Sigmoid colon (tissue), 7 donors: Measurements from ENCODE around the gene F10. TPM values are rescaled to one million over a fixed set of nuclear protein-coding genes. Genes with fewer than 3 reads are reported as not detected.

Experiments
- DNase-seq: peaks from one replicate; pipeline ENCODE4 v3.0.0-alpha.2; 2019
- H3K27ac ChIP-seq, 4 donors: fragments of 200-600 bp; sonication (generic); one replicate each; pipeline ENCODE4 v1.5.1; 2016 to 2019; ENCODE audit warnings: mild to moderate bottlenecking in 1 of 4
- H3K27me3 ChIP-seq, 3 donors: fragments of 200-600 bp; sonication (generic); one replicate each; pipeline ENCODE4 v1.5.1; 2019; ENCODE audit warnings: mild to moderate bottlenecking in 1 of 3
- H3K36me3 ChIP-seq, 4 donors: fragments of 200-600 bp; sonication (generic); one replicate each; pipeline ENCODE4 v1.5.1; 2016 to 2019
- H3K4me1 ChIP-seq, 4 donors: fragments of 200-600 bp; sonication (generic); one replicate each; pipeline ENCODE4 v1.5.1; 2017 to 2019
- H3K4me3 ChIP-seq, 4 donors: fragments of 200-600 bp; sonication (generic); one replicate each; pipeline ENCODE4 v1.5.1; 2017 to 2019; ENCODE audit warnings: mild to moderate bottlenecking in 2 of 4, moderate library complexity in 1 of 4
- H3K9me3 ChIP-seq, 4 donors: fragments of 200-600 bp in 3 of 4; sonication (generic) in 3 of 4; one replicate each; pipeline versions ENCODE4 v1.5.1 to v1.6.1; 2013 to 2019
- CTCF ChIP-seq, 4 experiments: fragments of 450-650 bp in 3 of 4; fragments of 200-600 bp in 1 of 4; IDR thresholded peaks; one replicate each; pipeline ENCODE4 v1.5.1; 2016 to 2019; ENCODE audit warnings: antibody characterized with exemption in 4 of 4, mild to moderate bottlenecking in 3 of 4, moderate library complexity in 2 of 4
- EP300 ChIP-seq, 4 donors: sonication (generic); formaldehyde crosslinking; IDR thresholded peaks; one replicate each; pipeline ENCODE4 v1.6.1; 2017; ENCODE audit warnings: antibody characterized with exemption in 4 of 4
- POLR2A ChIP-seq, 2 donors: fragments of 450-650 bp; IDR thresholded peaks; one replicate each; pipeline ENCODE4 v1.6.1; 2016; ENCODE audit warnings: antibody characterized with exemption in 2 of 2, mild to moderate bottlenecking in 2 of 2, moderate library complexity in 2 of 2
- POLR2AphosphoS5 ChIP-seq, 4 donors: sonication (generic); formaldehyde crosslinking; IDR thresholded peaks; one replicate each; pipeline ENCODE4 v1.6.1; 2017; ENCODE audit warnings: antibody characterized with exemption in 4 of 4
- WGBS, 2 donors: extraction: QIAGEN DNeasy Blood & Tissue Kit; methylation state at CpG; one replicate each; pipeline ENCODE4 v1.1.7; 2013; 5-methylcytosine and 5-hydroxymethylcytosine counted together
- intact Hi-C: fragments of 100-400 bp; cut with DNase I; formaldehyde crosslinking; loops from one replicate; pipeline ENCODE4 v1.15.1; 2023
- polyA plus RNA-seq, 3 donors: library from polyadenylated mRNA; stranded (reverse); fragments of 200-250 nt; gene quantifications; one replicate each; pipeline ENCODE4 v1.2.3, GENCODE V29; 2013
- total RNA-seq, 4 donors: library from RNA; depleted of rRNA; stranded (reverse); fragments of >200 nt; gene quantifications; one replicate each; pipeline ENCODE4 v1.1.0, GENCODE V29; 2016
- donor health status: healthy with polysubstance abuse.
- donor health status: Bipolar disorder and iron deficiency.
- donor health status: healthy.

Gene F10
- total and polyA plus RNA-seq, 7 donors: 2.4 to 10.0 (median 4.9) TPM; not detected in 1

GRCh38 chr13:113090415-113090770, 32.2 kb upstream of the F10 start:
- Histone ChIP-seq H3K27ac (no peak overlapping the region), H3K4me3 (no peak overlapping the region), H3K36me3 (no peaks in the 10 kb centered on the region), H3K4me1 (no peaks in the 10 kb centered on the region), H3K9me3 (no peaks in the 10 kb centered on the region), H3K27me3 (peaks cover 0 to 19% (median 0%) of the 10 kb centered on the region in 3 donors)
- TF ChIP-seq CTCF (IDR thresholded peaks at IDR 0.05): no peak
- no peak for TF ChIP-seq POLR2A (IDR thresholded peaks at IDR 0.05)
- no peak for TF ChIP-seq EP300 (IDR thresholded peaks at IDR 0.05)
- TF ChIP-seq POLR2AphosphoS5 (IDR thresholded peaks at IDR 0.05): no peak
- intact Hi-C loops: no loop called here
- 93 to 94% methylated on average over 13 of the region's 13 CpGs for WGBS, 2 donors
- DNase-seq: peak; percentile 50

GRCh38 chr13:113090806-113091205, 31.8 kb upstream of the F10 start:
- Histone ChIP-seq H3K4me3 (no peak overlapping the region), H3K4me1 (no peaks in the 10 kb centered on the region), H3K27me3 (peaks cover 0 to 20% (median 0%) of the 10 kb centered on the region in 3 donors), H3K36me3 (no peaks in the 10 kb centered on the region), H3K9me3 (no peaks in the 10 kb centered on the region), H3K27ac (no peak overlapping the region)
- intact Hi-C loops: no loop called here
- TF ChIP-seq CTCF (IDR thresholded peaks at IDR 0.05) (no peak), POLR2A (IDR thresholded peaks at IDR 0.05) (no peak), EP300 (IDR thresholded peaks at IDR 0.05) (no peak), POLR2AphosphoS5 (IDR thresholded peaks at IDR 0.05) (no peak)
- peak; percentile 37 for DNase-seq
- 93 to 95% methylated on average over 24 of the region's 24 CpGs for whole genome bisulfite sequencing, 2 donors

- Histone ChIP-seq H3K9me3 (no peaks in the 10 kb centered on the region), H3K4me1 (no peaks in the 10 kb centered on the region), H3K4me3 (no peak overlapping the region), H3K27ac (no peak overlapping the region), H3K36me3 (no peaks in the 10 kb centered on the region), H3K27me3 (peaks cover 0 to 24% (median 1%) of the 10 kb centered on the region in 3 donors)
- 89 to 90% methylated on average over 30 of the region's 30 CpGs for WGBS, 2 donors
- peak; percentile 48 for DNase-seq
- no peak for TF ChIP-seq CTCF (IDR thresholded peaks at IDR 0.05)
- no peak for TF ChIP-seq POLR2A (IDR thresholded peaks at IDR 0.05)
- TF ChIP-seq POLR2AphosphoS5 (IDR thresholded peaks at IDR 0.05): no peak
- TF ChIP-seq EP300 (IDR thresholded peaks at IDR 0.05): no peak
- intact Hi-C loops: no loop called here
Observed at GRCh38 chr13:113091211-113091771, 31.3 kb upstream of the F10 start.

- intact Hi-C loops: no loop called here
- DNase-seq: no peak
- no peak for TF ChIP-seq POLR2A (IDR thresholded peaks at IDR 0.05)
- no peak for TF ChIP-seq CTCF (IDR thresholded peaks at IDR 0.05)
- TF ChIP-seq EP300 (IDR thresholded peaks at IDR 0.05): no peak
- no peak for TF ChIP-seq POLR2AphosphoS5 (IDR thresholded peaks at IDR 0.05)
- Histone ChIP-seq H3K27me3 (peaks cover 0 to 28% (median 10%) of the 10 kb centered on the region in 3 donors), H3K4me3 (no peak overlapping the region), H3K27ac (no peak overlapping the region), H3K4me1 (no peaks in the 10 kb centered on the region), H3K9me3 (no peaks in the 10 kb centered on the region), H3K36me3 (no peaks in the 10 kb centered on the region)
- WGBS, 2 donors: 91 to 92% methylated on average over 33 of the region's 33 CpGs
Observed at GRCh38 chr13:113091891-113092775, 30.5 kb upstream of the F10 start.
